K562 (cell line): ENCODE data around the gene KLHL29. TPM values are rescaled to one million over a fixed set of nuclear protein-coding genes. Genes with fewer than 3 reads are reported as not detected.
A peak's percentile ranks its signal among the peaks of the same experiment; 100 is the strongest.

Experiments
- ESRRA ChIP-seq: fragments of 450-650 bp; IDR thresholded peaks from 2 replicates; pipeline ENCODE4 v1.6.1; 2014; ENCODE audit warnings: low read depth, mild to moderate bottlenecking, moderate library complexity, borderline replicate concordance
- L3MBTL2 ChIP-seq: fragments of 450-650 bp; IDR thresholded peaks from 2 replicates; pipeline ENCODE4 v1.6.1; 2016; ENCODE audit warnings: mild to moderate bottlenecking, moderate library complexity
- MED1 ChIP-seq: sonication (generic); formaldehyde crosslinking; IDR thresholded peaks from 2 replicates; pipeline ENCODE4 v1.8.1; 2023; ENCODE audit warnings: missing genetic modification reagents, borderline replicate concordance
- RAD21 ChIP-seq, 2 experiments: fragments of 250-450 bp in 1 of 2; fragments of 450-650 bp in 1 of 2; sonication (Bioruptor Pico) in 1 of 2; formaldehyde crosslinking in 1 of 2; IDR thresholded peaks in 1 of 2; conservative IDR thresholded peaks in 1 of 2; 2 replicates each; pipeline versions ENCODE4 v1.4.0 to v1.8.0; 2020 to 2022; ENCODE audit warnings: mild to moderate bottlenecking in 2 of 2, moderate library complexity in 1 of 2
- ZNF184 ChIP-seq: sonication (generic); formaldehyde crosslinking; IDR thresholded peaks from 2 replicates; pipeline ENCODE4 v1.5.0; 2020; ENCODE audit warnings: missing genetic modification reagents
- polyA plus RNA-seq, 8 experiments: library from polyadenylated mRNA; depleted of rRNA in 4 of 8; stranded (reverse) in 5 of 8; unstranded in 3 of 8; fragments of >200 nt; fragmentation: Nextera tagmentation in 2 of 8; fragmentation: Illumina TruSeq in 1 of 8; extraction: Ambion mirVana in 2 of 8; extraction: Trizol in 1 of 8; gene quantifications; 2 replicates each; pipeline versions ENCODE4 v1.2.1 to v1.2.3, GENCODE V29; 2011 to 2014; ENCODE audit warnings: inconsistent platforms in 1 of 8, missing spikeins in 1 of 8
- total RNA-seq, 7 experiments: library from RNA; depleted of rRNA in 6 of 7; stranded (reverse); fragments of >200 nt in 6 of 7; fragmentation: Illumina TruSeq in 2 of 7; extraction: Trizol in 2 of 7; gene quantifications; 2 replicates each; pipeline versions ENCODE4 v1.2.1 to v1.2.3, GENCODE V29; 2011 to 2021; ENCODE audit warnings: low replicate concordance in 1 of 7
- TF ChIP-seq, protein P1 (sequence below), 2 experiments: IDR thresholded peaks; 2 replicates each; pipeline ENCODE4 v1.6.1; 2012; ENCODE audit warnings: improper control_type of control experiment in 2 of 2, low read depth in 2 of 2, low read length in 2 of 2, borderline replicate concordance in 1 of 2
- TF ChIP-seq, protein P2 (sequence below): fragments of 450-650 bp; IDR thresholded peaks from 2 replicates; pipeline ENCODE4 v1.6.1; 2016
- TF ChIP-seq, protein P3 (sequence below), 2 experiments: IDR thresholded peaks in 1 of 2; conservative IDR thresholded peaks in 1 of 2; 2 replicates each; pipeline ENCODE4 v1.6.1; 2016; ENCODE audit warnings: low read depth in 2 of 2, mild to moderate bottlenecking in 1 of 2, missing compliant biosample characterization in 1 of 2, missing genetic modification characterization in 1 of 2, moderate library complexity in 1 of 2
- TF ChIP-seq, protein P4 (sequence below): sonication (generic); formaldehyde crosslinking; IDR thresholded peaks from 2 replicates; pipeline ENCODE4 v1.8.0; 2023; ENCODE audit warnings: mild to moderate bottlenecking, missing genetic modification reagents
- TF ChIP-seq, protein P5 (sequence below): sonication (generic); formaldehyde crosslinking; IDR thresholded peaks from 2 replicates; pipeline ENCODE4 v1.8.1; 2022; ENCODE audit warnings: missing genetic modification reagents
- TF ChIP-seq, protein P6 (sequence below): fragments of 250-450 bp; sonication (Bioruptor Pico); IDR thresholded peaks from 2 replicates; pipeline ENCODE4 v1.4.0; 2020; ENCODE audit warnings: mild to moderate bottlenecking

Gene KLHL29
- total and polyA plus RNA-seq, 9 of the 15 experiments (the other 6 are each of a cell fraction or from before 2014, with no cell fraction given): 0.03 to 0.31 (median 0.08) TPM; not detected in 1

DNA sequence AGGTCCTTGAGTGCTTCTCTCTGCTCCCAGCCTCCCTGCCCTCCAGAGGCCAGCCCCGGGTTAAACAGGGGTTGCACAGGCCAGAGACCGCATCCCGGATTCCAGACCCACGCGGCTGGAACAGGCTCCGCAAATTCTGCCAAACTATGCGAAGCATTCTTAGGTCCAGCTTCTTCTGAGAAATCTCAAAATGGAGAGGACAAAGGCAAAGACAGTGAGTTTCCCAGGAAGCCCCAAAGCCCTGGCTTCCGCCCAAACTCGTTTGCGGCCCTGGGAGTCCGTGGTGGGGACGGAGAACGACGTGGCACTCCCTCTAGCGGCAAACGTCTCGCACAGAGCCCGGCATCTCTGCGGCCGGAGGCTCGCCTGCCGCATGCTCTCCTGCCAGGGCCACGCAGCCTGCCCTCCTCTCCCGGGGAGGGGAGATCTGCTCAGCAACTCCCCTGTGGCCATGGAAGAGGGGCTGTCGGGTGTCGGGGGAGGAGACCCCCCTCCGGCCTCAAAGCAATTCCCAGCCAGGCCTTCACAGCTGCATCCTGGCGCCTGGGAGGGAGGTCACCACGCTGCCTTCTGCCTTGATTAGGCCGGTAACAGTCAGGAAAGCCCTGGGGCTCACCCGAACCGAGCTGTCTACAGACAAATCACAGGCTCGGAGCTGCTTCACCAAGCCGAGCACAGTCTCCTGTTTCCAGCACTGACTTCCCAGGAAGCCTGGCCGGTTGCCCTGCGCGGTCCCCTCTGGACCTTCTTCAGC lies 33.4 kb upstream of the KLHL29 start (continued):
- TF ChIP-seq, protein P1, sequence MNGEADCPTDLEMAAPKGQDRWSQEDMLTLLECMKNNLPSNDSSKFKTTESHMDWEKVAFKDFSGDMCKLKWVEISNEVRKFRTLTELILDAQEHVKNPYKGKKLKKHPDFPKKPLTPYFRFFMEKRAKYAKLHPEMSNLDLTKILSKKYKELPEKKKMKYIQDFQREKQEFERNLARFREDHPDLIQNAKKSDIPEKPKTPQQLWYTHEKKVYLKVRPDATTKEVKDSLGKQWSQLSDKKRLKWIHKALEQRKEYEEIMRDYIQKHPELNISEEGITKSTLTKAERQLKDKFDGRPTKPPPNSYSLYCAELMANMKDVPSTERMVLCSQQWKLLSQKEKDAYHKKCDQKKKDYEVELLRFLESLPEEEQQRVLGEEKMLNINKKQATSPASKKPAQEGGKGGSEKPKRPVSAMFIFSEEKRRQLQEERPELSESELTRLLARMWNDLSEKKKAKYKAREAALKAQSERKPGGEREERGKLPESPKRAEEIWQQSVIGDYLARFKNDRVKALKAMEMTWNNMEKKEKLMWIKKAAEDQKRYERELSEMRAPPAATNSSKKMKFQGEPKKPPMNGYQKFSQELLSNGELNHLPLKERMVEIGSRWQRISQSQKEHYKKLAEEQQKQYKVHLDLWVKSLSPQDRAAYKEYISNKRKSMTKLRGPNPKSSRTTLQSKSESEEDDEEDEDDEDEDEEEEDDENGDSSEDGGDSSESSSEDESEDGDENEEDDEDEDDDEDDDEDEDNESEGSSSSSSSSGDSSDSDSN (IDR thresholded peaks at IDR 0.05; ENCODE audit: borderline replicate concordance in 1 of 2, low read depth in 2 of 2, low read length in 2 of 2): 0 out of 4 replicates have a peak, but pooled peaks of 1 of the 2 experiments have one; percentile 49
- 0 out of 2 replicates have a peak, but pooled peaks have one; percentile 14 for TF ChIP-seq ESRRA
- TF ChIP-seq, protein P2, sequence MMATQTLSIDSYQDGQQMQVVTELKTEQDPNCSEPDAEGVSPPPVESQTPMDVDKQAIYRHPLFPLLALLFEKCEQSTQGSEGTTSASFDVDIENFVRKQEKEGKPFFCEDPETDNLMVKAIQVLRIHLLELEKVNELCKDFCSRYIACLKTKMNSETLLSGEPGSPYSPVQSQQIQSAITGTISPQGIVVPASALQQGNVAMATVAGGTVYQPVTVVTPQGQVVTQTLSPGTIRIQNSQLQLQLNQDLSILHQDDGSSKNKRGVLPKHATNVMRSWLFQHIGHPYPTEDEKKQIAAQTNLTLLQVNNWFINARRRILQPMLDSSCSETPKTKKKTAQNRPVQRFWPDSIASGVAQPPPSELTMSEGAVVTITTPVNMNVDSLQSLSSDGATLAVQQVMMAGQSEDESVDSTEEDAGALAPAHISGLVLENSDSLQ: no peak
- TF ChIP-seq L3MBTL2: peak; percentile 45; the same call in 1 of the 2 replicates
- no peak for TF ChIP-seq MED1 (CRISPR knock-in tag)
- TF ChIP-seq, protein P3, sequence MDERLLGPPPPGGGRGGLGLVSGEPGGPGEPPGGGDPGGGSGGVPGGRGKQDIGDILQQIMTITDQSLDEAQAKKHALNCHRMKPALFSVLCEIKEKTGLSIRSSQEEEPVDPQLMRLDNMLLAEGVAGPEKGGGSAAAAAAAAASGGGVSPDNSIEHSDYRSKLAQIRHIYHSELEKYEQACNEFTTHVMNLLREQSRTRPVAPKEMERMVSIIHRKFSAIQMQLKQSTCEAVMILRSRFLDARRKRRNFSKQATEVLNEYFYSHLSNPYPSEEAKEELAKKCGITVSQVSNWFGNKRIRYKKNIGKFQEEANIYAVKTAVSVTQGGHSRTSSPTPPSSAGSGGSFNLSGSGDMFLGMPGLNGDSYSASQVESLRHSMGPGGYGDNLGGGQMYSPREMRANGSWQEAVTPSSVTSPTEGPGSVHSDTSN (CRISPR knock-in tag; IDR thresholded peaks at IDR 0.05; ENCODE audit: low read depth): no peak
- TF ChIP-seq, protein P3 (tag; conservative IDR thresholded peaks at IDR 0.05; ENCODE audit: low read depth): no peak
- TF ChIP-seq, protein P4, sequence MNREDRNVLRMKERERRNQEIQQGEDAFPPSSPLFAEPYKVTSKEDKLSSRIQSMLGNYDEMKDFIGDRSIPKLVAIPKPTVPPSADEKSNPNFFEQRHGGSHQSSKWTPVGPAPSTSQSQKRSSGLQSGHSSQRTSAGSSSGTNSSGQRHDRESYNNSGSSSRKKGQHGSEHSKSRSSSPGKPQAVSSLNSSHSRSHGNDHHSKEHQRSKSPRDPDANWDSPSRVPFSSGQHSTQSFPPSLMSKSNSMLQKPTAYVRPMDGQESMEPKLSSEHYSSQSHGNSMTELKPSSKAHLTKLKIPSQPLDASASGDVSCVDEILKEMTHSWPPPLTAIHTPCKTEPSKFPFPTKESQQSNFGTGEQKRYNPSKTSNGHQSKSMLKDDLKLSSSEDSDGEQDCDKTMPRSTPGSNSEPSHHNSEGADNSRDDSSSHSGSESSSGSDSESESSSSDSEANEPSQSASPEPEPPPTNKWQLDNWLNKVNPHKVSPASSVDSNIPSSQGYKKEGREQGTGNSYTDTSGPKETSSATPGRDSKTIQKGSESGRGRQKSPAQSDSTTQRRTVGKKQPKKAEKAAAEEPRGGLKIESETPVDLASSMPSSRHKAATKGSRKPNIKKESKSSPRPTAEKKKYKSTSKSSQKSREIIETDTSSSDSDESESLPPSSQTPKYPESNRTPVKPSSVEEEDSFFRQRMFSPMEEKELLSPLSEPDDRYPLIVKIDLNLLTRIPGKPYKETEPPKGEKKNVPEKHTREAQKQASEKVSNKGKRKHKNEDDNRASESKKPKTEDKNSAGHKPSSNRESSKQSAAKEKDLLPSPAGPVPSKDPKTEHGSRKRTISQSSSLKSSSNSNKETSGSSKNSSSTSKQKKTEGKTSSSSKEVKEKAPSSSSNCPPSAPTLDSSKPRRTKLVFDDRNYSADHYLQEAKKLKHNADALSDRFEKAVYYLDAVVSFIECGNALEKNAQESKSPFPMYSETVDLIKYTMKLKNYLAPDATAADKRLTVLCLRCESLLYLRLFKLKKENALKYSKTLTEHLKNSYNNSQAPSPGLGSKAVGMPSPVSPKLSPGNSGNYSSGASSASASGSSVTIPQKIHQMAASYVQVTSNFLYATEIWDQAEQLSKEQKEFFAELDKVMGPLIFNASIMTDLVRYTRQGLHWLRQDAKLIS (CRISPR knock-in tag): 0 out of 2 replicates have a peak, but pooled peaks have one; percentile 31
- peak; percentile 61 to 70 for TF ChIP-seq RAD21 (CRISPR knock-in tag; conservative IDR thresholded peaks at IDR 0.05 in 1 of 2, IDR thresholded peaks at IDR 0.05 in 1 of 2)
- TF ChIP-seq, protein P5, sequence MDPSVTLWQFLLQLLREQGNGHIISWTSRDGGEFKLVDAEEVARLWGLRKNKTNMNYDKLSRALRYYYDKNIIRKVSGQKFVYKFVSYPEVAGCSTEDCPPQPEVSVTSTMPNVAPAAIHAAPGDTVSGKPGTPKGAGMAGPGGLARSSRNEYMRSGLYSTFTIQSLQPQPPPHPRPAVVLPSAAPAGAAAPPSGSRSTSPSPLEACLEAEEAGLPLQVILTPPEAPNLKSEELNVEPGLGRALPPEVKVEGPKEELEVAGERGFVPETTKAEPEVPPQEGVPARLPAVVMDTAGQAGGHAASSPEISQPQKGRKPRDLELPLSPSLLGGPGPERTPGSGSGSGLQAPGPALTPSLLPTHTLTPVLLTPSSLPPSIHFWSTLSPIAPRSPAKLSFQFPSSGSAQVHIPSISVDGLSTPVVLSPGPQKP (CRISPR knock-in tag): no peak
- TF ChIP-seq, protein P6, sequence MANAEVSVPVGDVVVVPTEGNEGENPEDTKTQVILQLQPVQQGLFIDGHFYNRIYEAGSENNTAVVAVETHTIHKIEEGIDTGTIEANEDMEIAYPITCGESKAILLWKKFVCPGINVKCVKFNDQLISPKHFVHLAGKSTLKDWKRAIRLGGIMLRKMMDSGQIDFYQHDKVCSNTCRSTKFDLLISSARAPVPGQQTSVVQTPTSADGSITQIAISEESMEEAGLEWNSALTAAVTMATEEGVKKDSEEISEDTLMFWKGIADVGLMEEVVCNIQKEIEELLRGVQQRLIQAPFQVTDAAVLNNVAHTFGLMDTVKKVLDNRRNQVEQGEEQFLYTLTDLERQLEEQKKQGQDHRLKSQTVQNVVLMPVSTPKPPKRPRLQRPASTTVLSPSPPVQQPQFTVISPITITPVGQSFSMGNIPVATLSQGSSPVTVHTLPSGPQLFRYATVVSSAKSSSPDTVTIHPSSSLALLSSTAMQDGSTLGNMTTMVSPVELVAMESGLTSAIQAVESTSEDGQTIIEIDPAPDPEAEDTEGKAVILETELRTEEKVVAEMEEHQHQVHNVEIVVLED (CRISPR knock-in tag): 0 out of 2 replicates have a peak, but pooled peaks have one; percentile 25
- TF ChIP-seq ZNF184 (CRISPR knock-in tag): no peak
